Measurements from ENCODE around the gene GRIK3. TPM values are rescaled to one million over a fixed set of nuclear protein-coding genes. Genes with fewer than 3 reads are reported as not detected.

The GRIK3 gene
- total RNA-seq, 1 experiment from 2014 or later = 5.5 TPM

- Mint-ChIP-seq H3K9me3 (no peaks in the 10 kb centered on the region), H3K4me1 (peaks cover 61% of the 10 kb centered on the region), H3K4me3 (peak overlapping the region; percentile 62; the same call in 1 of the 2 replicates), H3K27ac (peak overlapping the region; percentile 63), H3K27me3 (ENCODE audit: low read depth) (peaks cover 29% of the 10 kb centered on the region), H3K36me3 (no peaks in the 10 kb centered on the region)
- ChIA-PET POLR2A (no interaction called here), CTCF (interaction anchor here (0.6 to 1.1 kb wide), 4 partner anchors 12 to 94 kb away, joined by 3 to 4 read pairs (median 3); no protein-coding TSS in a partner anchor)
- TF ChIP-seq NR2C2 (CRISPR knock-in tag; IDR thresholded peaks at IDR 0.05) (no peak), AR (CRISPR knock-in tag; IDR thresholded peaks at IDR 0.05) (no peak), ATF1 (CRISPR knock-in tag; IDR thresholded peaks at IDR 0.05) (no peak), HMGXB4 (CRISPR knock-in tag; IDR thresholded peaks at IDR 0.05) (no peak), RELA (CRISPR knock-in tag; IDR thresholded peaks at IDR 0.05; ENCODE audit: borderline replicate concordance) (no peak), CTCF (IDR thresholded peaks at IDR 0.05) (no peak), ESRRA (CRISPR knock-in tag; IDR thresholded peaks at IDR 0.05; ENCODE audit: borderline replicate concordance) (no peak)
- DNase-seq (ENCODE audit: low spot score) (no peak), ATAC-seq (peak; percentile 50)
Measured at GRCh38 chr1:36769886-36770830, 264.2 kb downstream of the GRIK3 start.

- Mint-ChIP-seq H3K4me1 (peaks cover 59% of the 10 kb centered on the region), H3K27ac (no peak overlapping the region), H3K4me3 (no peak overlapping the region), H3K27me3 (ENCODE audit: low read depth) (peaks cover 20% of the 10 kb centered on the region), H3K9me3 (no peaks in the 10 kb centered on the region), H3K36me3 (no peaks in the 10 kb centered on the region)
- CTCF ChIA-PET = no interaction called here
- POLR2A ChIA-PET = no interaction called here
- DNase-seq (ENCODE audit: low spot score) = no peak
- ATAC-seq = no peak
- TF ChIP-seq E2F4 (CRISPR knock-in tag; IDR thresholded peaks at IDR 0.05; ENCODE audit: borderline replicate concordance, low read depth) = no peak
- TF ChIP-seq CREB1 (CRISPR knock-in tag; IDR thresholded peaks at IDR 0.05) = no peak
- no peak for TF ChIP-seq IRF1 (CRISPR knock-in tag; IDR thresholded peaks at IDR 0.05)
- no peak for TF ChIP-seq SP1 (CRISPR knock-in tag; conservative IDR thresholded peaks at IDR 0.05)
- TF ChIP-seq NR2C2 (CRISPR knock-in tag; IDR thresholded peaks at IDR 0.05) = no peak
- TF ChIP-seq HMGA2 (CRISPR knock-in tag; IDR thresholded peaks at IDR 0.05) = no peak
- no peak for TF ChIP-seq ZNF532 (CRISPR knock-in tag; IDR thresholded peaks at IDR 0.05; ENCODE audit: borderline replicate concordance)
- TF ChIP-seq ZNF416 (CRISPR knock-in tag; IDR thresholded peaks at IDR 0.05) = no peak
- TF ChIP-seq ZNF263 (CRISPR knock-in tag; IDR thresholded peaks at IDR 0.05; ENCODE audit: low read depth) = no peak
Measured at GRCh38 chr1:36768486-36769178, 265.7 kb downstream of the GRIK3 start.

Measured in WTC11 (cell line).